Left kidney (tissue), 2 donors: Measurements from ENCODE around the gene RECK. TPM values are rescaled to one million over a fixed set of nuclear protein-coding genes. Genes with fewer than 3 reads are reported as not detected.
"Not testable (repeated sequence)": the region's sequence is repeated elsewhere in the genome, so short reads cannot be mapped to it uniquely, and the experiment has no call there.

Source experiments
- DNase-seq: peaks from one replicate; pipeline ENCODE4 v3.0.0-alpha.2; 2013
- polyA plus RNA-seq: library from polyadenylated mRNA; unstranded; fragments of 120-200 nt; gene quantifications from one replicate; pipeline ENCODE4 v1.2.1, GENCODE V29; 2013; ENCODE audit not compliant: insufficient read length

RECK gene
- polyA plus RNA-seq, 1 donor = 30.0 TPM

DNA sequence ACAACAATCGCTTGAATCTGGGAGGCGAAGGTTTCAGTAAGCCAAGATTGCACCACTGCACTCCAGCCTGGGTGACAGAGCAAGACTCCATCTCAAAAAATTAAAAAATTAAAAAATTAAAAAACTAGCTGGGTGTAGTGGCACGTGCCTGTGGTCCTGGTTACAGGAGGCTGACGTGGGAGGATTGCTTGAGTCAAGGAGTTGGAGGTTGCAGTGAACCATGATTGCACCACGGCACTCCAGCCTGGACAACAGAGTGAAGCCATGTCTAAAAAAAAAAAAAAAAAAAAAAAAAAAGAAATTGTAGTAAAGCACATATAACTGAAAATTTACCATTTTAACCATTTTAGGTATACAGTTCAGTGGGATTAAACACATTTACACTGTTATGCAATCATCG lies 119.4 kb downstream of the RECK start:
- no peak for DNase-seq

- DNase-seq = no peak
These were observed 121.4 kb downstream of the RECK start for GRCh38 chr9:36158122-36158521.

DNA sequence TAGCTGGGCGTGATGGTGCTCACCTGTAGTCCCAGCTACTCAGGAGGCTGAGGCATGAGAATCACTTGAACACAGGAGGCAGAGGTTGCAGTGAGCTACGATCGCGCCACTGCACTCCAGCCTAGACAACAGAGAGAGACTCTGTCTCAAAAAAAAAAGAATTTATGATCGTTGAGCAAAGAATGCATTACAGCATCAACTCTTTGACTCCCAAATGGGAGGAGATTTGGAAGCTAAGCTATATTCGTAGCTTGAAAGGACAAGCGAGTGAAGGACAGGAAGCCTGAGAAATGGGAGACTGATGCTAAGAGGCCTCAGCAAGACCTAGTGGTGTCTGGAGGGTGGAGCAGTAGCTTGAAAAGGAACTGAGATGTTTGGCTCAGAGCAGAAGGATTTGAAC lies 122.2 kb downstream of the RECK start:
- DNase-seq = no peak

DNA sequence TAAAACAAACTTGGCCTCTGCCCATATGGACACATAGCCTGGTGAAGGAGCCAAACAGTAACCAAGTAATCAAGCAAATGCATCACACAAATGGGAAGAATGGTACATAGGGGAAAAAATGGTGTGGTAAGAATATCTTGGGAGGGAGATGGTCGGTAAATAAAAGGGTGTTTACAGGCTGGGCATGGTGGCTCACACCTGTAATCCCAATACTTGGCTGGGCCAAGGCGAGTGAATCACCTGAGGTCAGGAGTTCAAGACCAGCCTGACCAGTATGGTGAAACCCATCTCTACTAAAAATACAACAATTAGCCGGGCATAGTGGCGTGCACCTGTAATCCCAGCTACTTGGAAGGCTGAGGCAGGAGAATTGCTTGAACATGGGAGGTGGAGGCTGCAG lies 122.8 kb downstream of the RECK start:
- not testable (repeated sequence) for DNase-seq

DNA sequence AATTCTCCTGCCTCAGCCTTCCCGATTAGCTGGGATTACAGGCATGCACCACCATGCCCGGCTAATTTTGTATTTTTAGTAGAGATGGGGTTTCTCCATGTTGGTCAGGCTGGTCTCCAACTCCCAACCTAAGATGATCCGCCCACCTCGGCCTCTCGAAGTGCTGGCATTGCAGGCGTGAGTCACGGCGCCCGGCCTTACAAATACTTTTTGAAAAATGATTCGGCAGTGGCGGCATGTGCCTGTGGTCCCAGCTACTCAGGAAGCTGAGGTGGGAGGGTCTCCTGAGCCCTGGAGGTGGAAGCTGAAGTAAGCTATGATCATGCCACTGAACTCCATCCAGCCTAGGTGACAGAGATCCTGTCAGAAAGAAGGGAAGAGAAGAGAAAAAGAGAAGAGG lies 123.4 kb downstream of the RECK start:
- not testable (repeated sequence) for DNase-seq

DNA sequence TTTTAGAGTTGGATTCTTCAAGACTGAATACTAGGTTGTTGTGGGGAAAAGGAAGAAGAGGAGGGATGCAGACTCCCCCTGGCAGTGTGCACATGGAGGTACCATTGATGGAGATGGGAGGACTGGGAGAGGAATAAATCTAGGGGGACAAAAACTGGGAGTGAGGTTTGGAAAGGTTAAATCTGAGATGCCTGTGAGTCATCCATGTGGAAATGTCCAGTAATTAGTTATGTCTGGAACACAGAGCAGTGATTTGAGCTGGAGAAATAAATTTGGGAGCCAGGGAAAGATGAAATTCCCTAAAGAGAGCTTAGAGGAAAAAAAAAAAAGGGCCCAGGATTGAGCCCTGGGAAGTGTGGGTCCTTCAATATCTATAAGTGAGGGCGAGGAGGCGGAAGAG lies 124.5 kb downstream of the RECK start:
- DNase-seq = no peak

DNA sequence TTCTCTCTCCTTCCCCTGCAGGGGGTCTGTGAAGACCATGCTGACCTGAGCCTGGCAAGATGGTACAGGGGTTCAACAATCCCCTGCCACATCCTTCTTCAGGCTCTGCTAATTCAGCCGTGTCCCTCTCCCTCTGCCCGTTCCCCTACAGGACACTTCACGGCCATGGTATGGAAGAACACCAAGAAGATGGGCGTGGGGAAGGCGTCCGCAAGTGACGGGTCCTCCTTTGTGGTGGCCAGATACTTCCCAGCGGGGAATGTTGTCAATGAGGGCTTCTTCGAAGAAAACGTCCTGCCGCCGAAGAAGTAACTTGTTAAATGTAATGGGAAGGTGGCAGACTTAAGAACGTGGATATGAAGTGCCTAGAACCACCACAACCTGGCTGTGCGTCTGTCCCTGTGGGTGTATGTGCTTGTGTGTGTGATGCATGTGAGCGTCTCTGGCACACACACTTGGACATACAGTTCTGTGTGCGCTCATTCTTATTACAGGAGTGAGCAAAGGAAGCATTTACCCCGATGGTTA lies 125.6 kb downstream of the RECK start:
- DNase-seq = no peak

GRCh38 chr9:36163049-36163785 lies 126.5 kb downstream of the RECK start:
- peak; percentile 89 for DNase-seq

DNA sequence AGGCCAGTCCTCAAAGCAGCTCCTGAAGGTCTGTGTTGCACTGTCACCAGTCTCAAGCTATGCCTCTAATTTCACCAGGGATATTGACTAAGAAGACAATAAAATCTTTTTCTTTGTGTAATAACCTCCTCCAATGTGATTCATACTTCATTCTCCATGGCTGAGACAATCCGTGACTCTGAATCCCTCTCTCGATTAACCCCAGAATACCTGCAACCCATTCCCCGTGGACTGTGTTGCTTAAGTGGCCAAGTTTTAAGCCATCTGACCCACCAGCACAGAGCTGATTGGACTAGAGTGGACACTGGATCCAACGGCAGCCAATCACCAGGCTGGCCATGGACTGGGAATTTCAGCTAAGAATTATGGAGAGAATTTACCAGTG lies 127.1 kb downstream of the RECK start:
- DNase-seq = no peak

- no peak for DNase-seq
These were observed 127.7 kb downstream of the RECK start for GRCh38 chr9:36164372-36164771.

DNA sequence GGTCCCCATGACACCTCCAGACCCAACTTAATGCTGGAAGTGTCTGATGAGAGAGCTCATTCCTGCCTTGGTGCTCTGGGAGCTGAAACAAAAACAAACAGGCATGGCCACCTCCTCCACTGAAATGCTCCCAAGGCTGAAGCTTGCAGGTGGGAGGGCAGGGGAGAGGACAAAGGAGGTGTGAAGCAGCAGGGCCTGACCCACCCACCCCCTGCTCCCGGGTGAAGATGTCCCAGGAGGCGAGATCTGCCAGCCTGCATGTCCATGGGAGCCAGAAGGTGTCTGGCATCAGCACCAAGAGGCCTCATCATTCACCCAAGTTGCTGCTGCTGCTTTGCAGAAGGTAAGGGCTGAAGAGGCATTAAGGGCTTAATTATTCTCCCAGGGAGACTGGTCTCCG lies 128.3 kb downstream of the RECK start:
- DNase-seq = no peak

GRCh38 chr9:36165826-36166167 lies 129.1 kb downstream of the RECK start:
- DNase-seq = no peak

- no peak for DNase-seq
These were observed 129.6 kb downstream of the RECK start for GRCh38 chr9:36166168-36166927.

- DNase-seq = no peak
These were observed 132.5 kb downstream of the RECK start, which contains the start of gene CCIN for GRCh38 chr9:36169166-36169565. Gene CCIN (plus strand): TSS chr9:36169388. CDS start chr9:36169503, 115 bp downstream.

DNA sequence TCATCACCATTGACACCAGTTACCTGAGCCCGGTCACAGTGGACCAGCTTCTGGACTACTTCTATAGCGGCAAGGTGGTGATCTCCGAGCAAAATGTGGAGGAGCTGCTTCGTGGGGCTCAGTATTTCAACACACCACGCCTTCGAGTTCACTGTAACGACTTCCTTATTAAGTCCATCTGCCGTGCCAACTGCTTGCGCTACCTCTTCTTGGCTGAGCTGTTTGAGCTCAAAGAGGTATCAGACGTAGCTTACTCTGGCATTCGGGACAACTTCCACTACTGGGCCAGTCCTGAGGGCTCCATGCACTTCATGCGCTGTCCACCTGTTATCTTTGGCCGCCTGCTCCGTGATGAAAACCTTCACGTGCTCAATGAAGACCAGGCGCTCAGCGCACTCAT lies 133.0 kb downstream of the RECK start:
- DNase-seq = no peak

GRCh38 chr9:36170531-36170930 lies 133.8 kb downstream of the RECK start:
- no peak for DNase-seq

- no peak for DNase-seq
These were observed 137.1 kb downstream of the RECK start for GRCh38 chr9:36173861-36174260.

Other genes starting within 250 kb of the RECK start
- gene NPR2, start 245.3 kb upstream of the RECK start, polyA plus RNA-seq = 36.8 TPM
- gene SPAG8, start 224.7 kb upstream of the RECK start, polyA plus RNA-seq = 10.4 TPM
- gene HINT2, start 221.9 kb upstream of the RECK start, polyA plus RNA-seq = 49.7 TPM
- gene FAM221B, start 208.2 kb upstream of the RECK start, polyA plus RNA-seq = 0.40 TPM
- gene TMEM8B, start 207.7 kb upstream of the RECK start, polyA plus RNA-seq = 27.7 TPM
- not detected for gene OR13J1, start 166.5 kb upstream of the RECK start, polyA plus RNA-seq
- 0.30 TPM for gene HRCT1, start 130.7 kb upstream of the RECK start, polyA plus RNA-seq
- gene SPAAR, start 127.4 kb upstream of the RECK start, polyA plus RNA-seq = 1.4 TPM
- not detected for gene OR2S2, start 78.8 kb upstream of the RECK start, polyA plus RNA-seq
- 39.3 TPM for gene GLIPR2, start 99.8 kb downstream of the RECK start, polyA plus RNA-seq
- gene CCIN, start 132.5 kb downstream of the RECK start, polyA plus RNA-seq = 0.42 TPM
- 257 TPM for gene CLTA, start 154.0 kb downstream of the RECK start, polyA plus RNA-seq
- 21.5 TPM for gene GNE, start 221.5 kb downstream of the RECK start, polyA plus RNA-seq